Measurements from ENCODE around the gene STK4.

The STK4 gene

GRCh38 chr20:45111285-45111684 is 145.0 kb downstream of the STK4 start:
- no peak for DNase-seq

- no peak for DNase-seq
Measured at GRCh38 chr20:45111799-45112471, 145.6 kb downstream of the STK4 start.

- no peak for DNase-seq
Measured at GRCh38 chr20:45112754-45113153, 146.4 kb downstream of the STK4 start.

- DNase-seq = no peak
Measured at GRCh38 chr20:45113865-45114264, 147.6 kb downstream of the STK4 start.

- DNase-seq = no peak
Measured at GRCh38 chr20:45114465-45115385, 148.4 kb downstream of the STK4 start, which contains the start of gene WFDC5. Gene WFDC5, minus strand, starts transcription at chr20:45115174. Its CDS starts 91 bp downstream, at chr20:45115083.

- DNase-seq = no peak
Measured at GRCh38 chr20:45115386-45115774, 149.1 kb downstream of the STK4 start.

GRCh38 chr20:45115829-45116228 is 149.5 kb downstream of the STK4 start:
- DNase-seq = no peak

GRCh38 chr20:45117581-45117980 is 151.3 kb downstream of the STK4 start:
- DNase-seq = no peak

GRCh38 chr20:45118028-45118427 is 151.7 kb downstream of the STK4 start:
- no peak for DNase-seq

GRCh38 chr20:45119556-45120266 is 153.4 kb downstream of the STK4 start:
- no peak for DNase-seq

- no peak for DNase-seq
Measured at GRCh38 chr20:45121388-45121787, 155.1 kb downstream of the STK4 start.

GRCh38 chr20:45124365-45124764 is 158.1 kb downstream of the STK4 start, which contains the start of gene WFDC12:
Gene WFDC12, minus strand, starts transcription at chr20:45124465. Its CDS starts 18 bp downstream, at chr20:45124447.
- no peak for DNase-seq

GRCh38 chr20:45128099-45128498 is 161.8 kb downstream of the STK4 start:
- no peak for DNase-seq

Data from anterior cingulate cortex (tissue), 58 donors.